Stomach smooth muscle (tissue), 2 donors: ENCODE data around the gene ATP10A.

Experiments used
- H3K27ac ChIP-seq: one replicate; pipeline ENCODE4 v1.7.0; 2013; ENCODE audit warnings: mild to moderate bottlenecking, low read length, inconsistent platforms
- H3K27me3 ChIP-seq, 2 donors: one replicate each; pipeline ENCODE4 v1.7.0; 2013; ENCODE audit warnings: low read length in 2 of 2; ENCODE audit not compliant: insufficient read depth in 2 of 2, control insufficient read depth in 1 of 2
- H3K36me3 ChIP-seq, 2 donors: one replicate each; pipeline ENCODE4 v1.7.0; 2013; ENCODE audit warnings: low read length in 2 of 2; ENCODE audit not compliant: control insufficient read depth in 2 of 2, insufficient read depth in 2 of 2
- H3K4me1 ChIP-seq: one replicate; pipeline ENCODE4 v1.7.0; 2013; ENCODE audit warnings: low read length; ENCODE audit not compliant: control insufficient read depth, insufficient read depth
- H3K4me3 ChIP-seq, 2 donors: one replicate each; pipeline ENCODE4 v1.7.0; 2013; ENCODE audit warnings: low read length in 2 of 2
- H3K9ac ChIP-seq, 2 donors: one replicate each; pipeline ENCODE4 v1.7.0; 2013; ENCODE audit warnings: low read length in 2 of 2, mild to moderate bottlenecking in 1 of 2
- H3K9me3 ChIP-seq, 2 donors: one replicate each; pipeline ENCODE4 v1.7.0; 2013; ENCODE audit warnings: low read length in 2 of 2; ENCODE audit not compliant: control insufficient read depth in 2 of 2
- donor health status: healthy.
- donor health status: Pancreatic carcinoma.

The ATP10A gene

GRCh38 chr15:25736461-25736860 is 126.7 kb downstream of the ATP10A start:
- Histone ChIP-seq H3K9me3 (no peaks in the 10 kb centered on the region), H3K4me3 (peak overlapping the region; percentile 45 to 49), H3K9ac (no peak overlapping the region), H3K4me1 (peaks cover 37% of the 10 kb centered on the region), H3K36me3 (peaks cover 0 to 6% of the 10 kb centered on the region in 2 donors), H3K27ac (no peak overlapping the region), H3K27me3 (no peaks in the 10 kb centered on the region)

- no peak overlapping the region for H3K9ac ChIP-seq
- H3K4me3 ChIP-seq: no peak overlapping the region
- H3K9me3 ChIP-seq: no peaks in the 10 kb centered on the region
- H3K4me1 ChIP-seq: peaks cover 36% of the 10 kb centered on the region
- peaks cover 0 to 10% of the 10 kb centered on the region in 2 donors for H3K36me3 ChIP-seq
- no peaks in the 10 kb centered on the region for H3K27me3 ChIP-seq
- peak overlapping the region; percentile 6 for H3K27ac ChIP-seq
Observed at GRCh38 chr15:25735550-25736384, 127.4 kb downstream of the ATP10A start.

- Histone ChIP-seq H3K4me1 (peaks cover 31% of the 10 kb centered on the region), H3K36me3 (peaks cover 0 to 10% of the 10 kb centered on the region in 2 donors), H3K27ac (no peak overlapping the region), H3K9me3 (no peaks in the 10 kb centered on the region), H3K9ac (no peak overlapping the region), H3K27me3 (no peaks in the 10 kb centered on the region), H3K4me3 (no peak overlapping the region)
Observed at GRCh38 chr15:25734680-25735355, 128.3 kb downstream of the ATP10A start.

- no peak overlapping the region for H3K9ac ChIP-seq
- no peak overlapping the region for H3K4me3 ChIP-seq
- H3K27ac ChIP-seq: no peak overlapping the region
- peaks cover 26% of the 10 kb centered on the region for H3K4me1 ChIP-seq
- H3K9me3 ChIP-seq: no peaks in the 10 kb centered on the region
- H3K36me3 ChIP-seq: peaks cover 0 to 10% of the 10 kb centered on the region in 2 donors
- no peaks in the 10 kb centered on the region for H3K27me3 ChIP-seq
Observed at GRCh38 chr15:25733856-25734679, 129.1 kb downstream of the ATP10A start.

- peaks cover 20% of the 10 kb centered on the region for H3K4me1 ChIP-seq
- H3K4me3 ChIP-seq: no peak overlapping the region
- H3K27ac ChIP-seq: no peak overlapping the region
- H3K27me3 ChIP-seq: no peaks in the 10 kb centered on the region
- H3K9me3 ChIP-seq: no peaks in the 10 kb centered on the region
- H3K9ac ChIP-seq: no peak overlapping the region
- H3K36me3 ChIP-seq: peaks cover 0 to 10% of the 10 kb centered on the region in 2 donors
Observed at GRCh38 chr15:25733036-25733855, 129.9 kb downstream of the ATP10A start.

- H3K9ac ChIP-seq: no peak overlapping the region
- no peaks in the 10 kb centered on the region for H3K9me3 ChIP-seq
- peaks cover 0 to 10% of the 10 kb centered on the region in 2 donors for H3K36me3 ChIP-seq
- H3K27ac ChIP-seq: no peak overlapping the region
- no peaks in the 10 kb centered on the region for H3K27me3 ChIP-seq
- H3K4me1 ChIP-seq: peaks cover 10% of the 10 kb centered on the region
- no peak overlapping the region for H3K4me3 ChIP-seq
Observed at GRCh38 chr15:25732191-25732590, 130.9 kb downstream of the ATP10A start.

- no peak overlapping the region for H3K9ac ChIP-seq
- H3K4me1 ChIP-seq: peaks cover 7% of the 10 kb centered on the region
- peaks cover 0 to 10% of the 10 kb centered on the region in 2 donors for H3K36me3 ChIP-seq
- H3K4me3 ChIP-seq: no peak overlapping the region
- H3K27ac ChIP-seq: no peak overlapping the region
- no peaks in the 10 kb centered on the region for H3K9me3 ChIP-seq
- H3K27me3 ChIP-seq: no peaks in the 10 kb centered on the region
Observed at GRCh38 chr15:25731411-25731810, 131.7 kb downstream of the ATP10A start.

- no peak overlapping the region for H3K9ac ChIP-seq
- H3K4me3 ChIP-seq: no peak overlapping the region
- H3K36me3 ChIP-seq: peaks cover 0 to 10% of the 10 kb centered on the region in 2 donors
- peaks cover 5% of the 10 kb centered on the region for H3K4me1 ChIP-seq
- no peaks in the 10 kb centered on the region for H3K27me3 ChIP-seq
- no peaks in the 10 kb centered on the region for H3K9me3 ChIP-seq
- no peak overlapping the region for H3K27ac ChIP-seq
Observed at GRCh38 chr15:25730918-25731317, 132.2 kb downstream of the ATP10A start.

- H3K27ac ChIP-seq: no peak overlapping the region
- no peak overlapping the region for H3K4me3 ChIP-seq
- no peaks in the 10 kb centered on the region for H3K9me3 ChIP-seq
- no peak overlapping the region for H3K9ac ChIP-seq
- no peaks in the 10 kb centered on the region for H3K4me1 ChIP-seq
- H3K36me3 ChIP-seq: peaks cover 9 to 13% of the 10 kb centered on the region in 2 donors
- H3K27me3 ChIP-seq: no peaks in the 10 kb centered on the region
Observed at GRCh38 chr15:25728816-25729215, 134.3 kb downstream of the ATP10A start.
